OCI-LY3 (cell line): Measurements from ENCODE around the gene ZNF516.

Source experiments
- H2AFZ ChIP-seq: fragments of 200-600, 300-600 bp; shearing (Covaris generic); 2 replicates; pipeline ENCODE4 v1.6.0; 2014; ENCODE audit warnings: antibody characterized with exemption, low read depth, low read length
- H3K27ac ChIP-seq: fragments of 200-600, 300-600 bp; sonication (generic); 2 replicates; pipeline ENCODE4 v1.5.1; 2014; ENCODE audit warnings: mild to moderate bottlenecking, low read length, moderate library complexity, mixed read lengths
- H3K27me3 ChIP-seq: fragments of 200-600, 300-600 bp; sonication (generic); 2 replicates; pipeline ENCODE4 v1.6.1; 2014; ENCODE audit warnings: low read depth, low read length, mixed read lengths
- H3K36me3 ChIP-seq: fragments of 200-600, 300-600 bp; sonication (generic); replicated peaks from 2 replicates; pipeline ENCODE3; 2014; ENCODE audit warnings: low read depth, low read length, mixed read lengths
- H3K4me1 ChIP-seq: fragments of 300-600, 200-600 bp; sonication (generic); 2 replicates; pipeline ENCODE4 v1.6.1; 2014; ENCODE audit warnings: low read length, mixed read lengths
- H3K4me2 ChIP-seq: fragments of 200-600, 300-600 bp; sonication (generic); 2 replicates; pipeline ENCODE4 v1.6.1; 2014; ENCODE audit warnings: low read length, mixed read lengths
- H3K4me3 ChIP-seq: fragments of 300-600, 200-600 bp; sonication (generic); 2 replicates; pipeline ENCODE4 v1.5.1; 2014; ENCODE audit warnings: antibody characterized with exemption, mild to moderate bottlenecking, low read length, moderate library complexity
- H3K79me2 ChIP-seq: fragments of 300-600, 200-600 bp; shearing (Covaris generic); 2 replicates; pipeline ENCODE4 v1.6.1; 2014; ENCODE audit warnings: mild to moderate bottlenecking, low read length, mixed read lengths
- H3K9ac ChIP-seq: fragments of 300-600, 200-600 bp; shearing (Covaris generic); 2 replicates; pipeline ENCODE4 v1.6.0; 2014; ENCODE audit warnings: mild to moderate bottlenecking, low read length, moderate library complexity
- H3K9me3 ChIP-seq: fragments of 200-600, 300-600 bp; shearing (Covaris generic); 2 replicates; pipeline ENCODE4 v1.6.1; 2014; ENCODE audit warnings: low read length, mixed read lengths; ENCODE audit not compliant: insufficient read depth
- H4K20me1 ChIP-seq: fragments of 200-600, 300-600 bp; sonication (generic); 2 replicates; pipeline ENCODE4 v1.6.1; 2016; ENCODE audit warnings: low read length, mixed read lengths; ENCODE audit not compliant: insufficient read depth
- EZH2phosphoT487 ChIP-seq: fragments of 200-600 bp; shearing (Covaris generic); IDR thresholded peaks from 2 replicates; pipeline ENCODE4 v1.6.1; 2018; ENCODE audit warnings: antibody characterized with exemption, mixed run types, low read depth
- TF ChIP-seq, protein P1 (sequence below): fragments of 200-600, 300-600 bp; sonication (generic); IDR thresholded peaks from 2 replicates; pipeline ENCODE4 v1.5.1; 2014; ENCODE audit warnings: antibody characterized with exemption, low read length, low read depth

ZNF516 gene

GRCh38 chr18:76367168-76368125 is 127.6 kb downstream of the ZNF516 start:
- no peak for TF ChIP-seq EZH2phosphoT487
- TF ChIP-seq, protein P1, sequence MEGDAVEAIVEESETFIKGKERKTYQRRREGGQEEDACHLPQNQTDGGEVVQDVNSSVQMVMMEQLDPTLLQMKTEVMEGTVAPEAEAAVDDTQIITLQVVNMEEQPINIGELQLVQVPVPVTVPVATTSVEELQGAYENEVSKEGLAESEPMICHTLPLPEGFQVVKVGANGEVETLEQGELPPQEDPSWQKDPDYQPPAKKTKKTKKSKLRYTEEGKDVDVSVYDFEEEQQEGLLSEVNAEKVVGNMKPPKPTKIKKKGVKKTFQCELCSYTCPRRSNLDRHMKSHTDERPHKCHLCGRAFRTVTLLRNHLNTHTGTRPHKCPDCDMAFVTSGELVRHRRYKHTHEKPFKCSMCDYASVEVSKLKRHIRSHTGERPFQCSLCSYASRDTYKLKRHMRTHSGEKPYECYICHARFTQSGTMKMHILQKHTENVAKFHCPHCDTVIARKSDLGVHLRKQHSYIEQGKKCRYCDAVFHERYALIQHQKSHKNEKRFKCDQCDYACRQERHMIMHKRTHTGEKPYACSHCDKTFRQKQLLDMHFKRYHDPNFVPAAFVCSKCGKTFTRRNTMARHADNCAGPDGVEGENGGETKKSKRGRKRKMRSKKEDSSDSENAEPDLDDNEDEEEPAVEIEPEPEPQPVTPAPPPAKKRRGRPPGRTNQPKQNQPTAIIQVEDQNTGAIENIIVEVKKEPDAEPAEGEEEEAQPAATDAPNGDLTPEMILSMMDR, result no peak
- no peaks in the 10 kb centered on the region for H4K20me1 ChIP-seq
- no peak overlapping the region for H3K27ac ChIP-seq
- no peaks in the 10 kb centered on the region for H3K9me3 ChIP-seq
- H2AFZ ChIP-seq, result no peak overlapping the region
- H3K9ac ChIP-seq, result no peak overlapping the region
- H3K79me2 ChIP-seq, result no peaks in the 10 kb centered on the region
- no peaks in the 10 kb centered on the region for H3K4me1 ChIP-seq
- no peaks in the 10 kb centered on the region for H3K27me3 ChIP-seq
- H3K36me3 ChIP-seq, result no peaks in the 10 kb centered on the region
- H3K4me2 ChIP-seq, result no peak overlapping the region
- H3K4me3 ChIP-seq, result no peak overlapping the region

DNA sequence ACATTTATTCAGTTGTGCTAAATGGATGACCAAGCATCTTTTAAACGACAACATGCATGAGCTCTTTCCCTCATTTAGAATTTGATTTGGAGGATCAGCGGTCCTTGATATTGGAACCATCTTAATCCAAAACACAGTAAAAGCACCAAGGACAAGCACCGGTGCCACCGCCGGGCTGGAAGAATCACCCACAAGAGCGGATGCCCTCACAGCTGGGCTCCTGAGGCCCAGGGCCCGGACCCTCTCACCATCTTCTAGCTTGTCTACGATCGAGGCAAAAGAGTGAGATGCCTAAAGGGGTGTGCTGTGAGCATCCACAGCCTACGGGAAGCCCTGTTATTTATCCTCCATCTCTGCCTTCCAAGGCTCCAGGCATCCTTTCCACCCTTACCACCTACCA is 129.5 kb downstream of the ZNF516 start:
- no peaks in the 10 kb centered on the region for H3K27me3 ChIP-seq
- no peaks in the 10 kb centered on the region for H3K79me2 ChIP-seq
- no peaks in the 10 kb centered on the region for H3K4me1 ChIP-seq
- no peaks in the 10 kb centered on the region for H4K20me1 ChIP-seq
- H3K27ac ChIP-seq, result no peak overlapping the region
- H3K4me3 ChIP-seq, result no peak overlapping the region
- no peaks in the 10 kb centered on the region for H3K36me3 ChIP-seq
- no peaks in the 10 kb centered on the region for H3K9me3 ChIP-seq
- H2AFZ ChIP-seq, result no peak overlapping the region
- no peak overlapping the region for H3K4me2 ChIP-seq
- H3K9ac ChIP-seq, result no peak overlapping the region
- TF ChIP-seq EZH2phosphoT487, result no peak
- TF ChIP-seq, protein P1, result no peak

- no peak overlapping the region for H3K4me3 ChIP-seq
- no peaks in the 10 kb centered on the region for H3K4me1 ChIP-seq
- no peak for TF ChIP-seq EZH2phosphoT487
- TF ChIP-seq, protein P1, result no peak
- H3K9ac ChIP-seq, result no peak overlapping the region
- H2AFZ ChIP-seq, result no peak overlapping the region
- H3K9me3 ChIP-seq, result no peaks in the 10 kb centered on the region
- no peaks in the 10 kb centered on the region for H4K20me1 ChIP-seq
- H3K79me2 ChIP-seq, result no peaks in the 10 kb centered on the region
- H3K27ac ChIP-seq, result no peak overlapping the region
- H3K36me3 ChIP-seq, result no peaks in the 10 kb centered on the region
- no peaks in the 10 kb centered on the region for H3K27me3 ChIP-seq
- H3K4me2 ChIP-seq, result no peak overlapping the region
These were observed 130.5 kb downstream of the ZNF516 start for GRCh38 chr18:76364282-76365259.
